ENCODE measurements around the gene PROSER3.

PROSER3 gene

DNA sequence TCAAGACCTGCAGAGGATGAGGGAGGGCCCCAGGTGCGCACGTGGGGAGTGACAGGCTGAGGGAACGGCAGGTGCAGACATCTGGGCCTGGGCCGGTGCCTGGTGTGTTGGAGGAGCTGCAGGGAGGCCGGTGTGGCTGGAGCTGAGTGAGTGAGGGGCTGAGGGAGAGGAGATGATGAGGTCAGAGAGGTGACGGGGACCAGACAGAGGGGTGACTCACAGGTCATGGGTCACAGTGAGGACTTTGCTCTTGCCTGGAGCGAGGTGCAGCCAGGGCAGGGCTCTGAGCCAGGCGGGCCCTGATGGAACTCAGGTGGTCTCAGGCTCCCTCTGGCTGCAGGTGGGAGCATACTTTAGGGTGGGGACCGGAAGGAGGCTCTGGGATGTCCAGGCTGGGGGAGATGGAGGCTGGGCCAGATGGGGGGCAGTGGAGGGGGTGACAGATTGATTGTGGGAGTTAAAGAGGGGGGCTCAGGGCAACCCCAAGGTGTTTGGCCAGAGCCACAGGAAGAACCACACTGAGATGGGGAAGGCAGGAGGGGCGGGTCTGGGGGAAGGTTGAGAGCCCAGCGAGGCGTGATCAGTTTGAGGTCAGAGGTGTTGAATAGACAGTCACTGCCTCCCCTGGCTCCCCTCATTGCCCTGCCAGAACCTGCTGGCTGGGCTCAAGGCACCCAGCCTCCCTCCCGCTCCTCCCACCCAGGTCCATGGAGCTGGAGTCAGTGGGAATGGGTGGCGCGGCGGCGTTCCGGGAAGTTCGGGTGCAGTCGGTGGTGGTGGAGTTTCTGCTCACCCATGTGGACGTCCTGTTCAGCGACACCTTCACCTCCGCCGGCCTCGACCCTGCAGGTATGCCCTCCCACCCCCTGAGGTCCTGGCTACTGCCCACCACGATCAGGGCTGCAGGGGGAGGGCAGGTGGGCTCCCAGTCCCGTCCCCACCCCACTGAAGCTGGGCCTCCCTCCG, 25.8 kb downstream of the PROSER3 start:
- Histone ChIP-seq H3K9me3 (no peaks in the 10 kb centered on the region), H3K4me3 (no peak overlapping the region), H3K27ac (no peak overlapping the region), H3K4me1 (no peaks in the 10 kb centered on the region), H3K27me3 (no peaks in the 10 kb centered on the region), H3K36me3 (peaks cover 27 to 94% (median 45%) of the 10 kb centered on the region in 3 donors)
- intact Hi-C loops (cut with DNase I; ENCODE audit: low total_unique reads) = no loop called here
- DNase-seq = no peak
- TF ChIP-seq, protein P1, sequence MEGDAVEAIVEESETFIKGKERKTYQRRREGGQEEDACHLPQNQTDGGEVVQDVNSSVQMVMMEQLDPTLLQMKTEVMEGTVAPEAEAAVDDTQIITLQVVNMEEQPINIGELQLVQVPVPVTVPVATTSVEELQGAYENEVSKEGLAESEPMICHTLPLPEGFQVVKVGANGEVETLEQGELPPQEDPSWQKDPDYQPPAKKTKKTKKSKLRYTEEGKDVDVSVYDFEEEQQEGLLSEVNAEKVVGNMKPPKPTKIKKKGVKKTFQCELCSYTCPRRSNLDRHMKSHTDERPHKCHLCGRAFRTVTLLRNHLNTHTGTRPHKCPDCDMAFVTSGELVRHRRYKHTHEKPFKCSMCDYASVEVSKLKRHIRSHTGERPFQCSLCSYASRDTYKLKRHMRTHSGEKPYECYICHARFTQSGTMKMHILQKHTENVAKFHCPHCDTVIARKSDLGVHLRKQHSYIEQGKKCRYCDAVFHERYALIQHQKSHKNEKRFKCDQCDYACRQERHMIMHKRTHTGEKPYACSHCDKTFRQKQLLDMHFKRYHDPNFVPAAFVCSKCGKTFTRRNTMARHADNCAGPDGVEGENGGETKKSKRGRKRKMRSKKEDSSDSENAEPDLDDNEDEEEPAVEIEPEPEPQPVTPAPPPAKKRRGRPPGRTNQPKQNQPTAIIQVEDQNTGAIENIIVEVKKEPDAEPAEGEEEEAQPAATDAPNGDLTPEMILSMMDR (IDR thresholded peaks at IDR 0.05) = no peak

DNA sequence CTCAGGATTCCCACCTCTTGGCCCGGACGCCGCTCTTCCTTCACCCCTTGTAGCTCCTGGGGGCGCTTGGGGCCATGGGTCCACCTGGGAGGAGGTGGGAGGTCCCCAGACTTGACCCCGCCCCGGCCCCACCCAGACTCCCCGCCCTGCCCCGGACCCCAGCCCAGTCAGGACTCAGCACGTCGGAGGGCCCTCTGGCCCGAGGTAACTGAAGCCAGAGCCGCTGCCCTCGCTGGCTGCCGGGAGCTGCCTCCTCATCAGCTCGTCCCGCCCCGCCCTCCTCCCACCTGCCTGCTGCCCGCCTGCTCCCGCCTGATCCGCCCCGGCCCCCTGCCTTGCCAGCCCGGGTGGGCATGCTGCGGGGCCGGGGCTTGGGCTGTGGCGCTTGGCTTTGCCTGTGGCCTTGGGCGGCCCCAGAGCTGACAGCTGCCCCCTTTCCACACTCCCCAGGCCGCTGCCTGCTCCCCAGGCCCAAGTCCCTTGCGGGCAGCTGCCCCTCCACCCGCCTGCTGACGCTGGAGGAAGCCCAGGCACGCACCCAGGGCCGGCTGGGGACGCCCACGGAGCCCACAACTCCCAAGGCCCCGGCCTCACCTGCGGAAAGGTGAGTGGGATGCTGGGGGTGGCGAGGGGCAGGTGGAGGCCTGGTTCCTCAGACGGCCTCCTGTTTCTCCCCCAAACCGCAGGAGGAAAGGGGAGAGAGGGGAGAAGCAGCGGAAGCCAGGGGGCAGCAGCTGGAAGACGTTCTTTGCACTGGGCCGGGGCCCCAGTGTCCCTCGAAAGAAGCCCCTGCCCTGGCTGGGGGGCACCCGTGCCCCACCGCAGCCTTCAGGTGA, 26.7 kb downstream of the PROSER3 start:
- intact Hi-C loops (cut with DNase I; ENCODE audit: low total_unique reads) = no loop called here

DNA sequence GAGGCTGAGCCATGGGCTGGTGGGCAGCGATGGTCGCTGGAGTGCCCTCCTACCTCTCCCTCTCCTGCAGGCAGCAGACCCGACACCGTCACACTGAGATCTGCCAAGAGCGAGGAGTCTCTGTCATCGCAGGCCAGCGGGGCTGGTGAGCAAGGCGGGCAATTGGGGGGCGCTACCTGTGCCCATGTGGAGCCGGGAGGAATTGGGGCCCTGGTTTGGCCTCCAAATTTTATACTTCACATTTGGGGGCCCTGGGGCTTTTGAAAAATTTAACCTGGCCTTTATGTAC, 27.3 kb downstream of the PROSER3 start:
- no peaks in the 10 kb centered on the region for H3K4me1 ChIP-seq
- no peak overlapping the region for H3K4me3 ChIP-seq
- H3K9me3 ChIP-seq = no peaks in the 10 kb centered on the region
- TF ChIP-seq, protein P1 (IDR thresholded peaks at IDR 0.05) = no peak
- H3K27ac ChIP-seq = no peak overlapping the region
- no peak for DNase-seq
- peaks cover 21 to 79% (median 38%) of the 10 kb centered on the region in 3 donors for H3K36me3 ChIP-seq
- H3K27me3 ChIP-seq = no peaks in the 10 kb centered on the region
- intact Hi-C loops (cut with DNase I; ENCODE audit: low total_unique reads) = no loop called here

More for the DNA sequence above, 26.7 kb downstream of the PROSER3 start:
- no peak overlapping the region for H3K4me3 ChIP-seq
- no peaks in the 10 kb centered on the region for H3K27me3 ChIP-seq
- no peak for DNase-seq
- H3K9me3 ChIP-seq = no peaks in the 10 kb centered on the region
- TF ChIP-seq, protein P1 (IDR thresholded peaks at IDR 0.05) = no peak
- H3K4me1 ChIP-seq = no peaks in the 10 kb centered on the region
- H3K27ac ChIP-seq = no peak overlapping the region
- peaks cover 27 to 85% (median 42%) of the 10 kb centered on the region in 3 donors for H3K36me3 ChIP-seq

DNA sequence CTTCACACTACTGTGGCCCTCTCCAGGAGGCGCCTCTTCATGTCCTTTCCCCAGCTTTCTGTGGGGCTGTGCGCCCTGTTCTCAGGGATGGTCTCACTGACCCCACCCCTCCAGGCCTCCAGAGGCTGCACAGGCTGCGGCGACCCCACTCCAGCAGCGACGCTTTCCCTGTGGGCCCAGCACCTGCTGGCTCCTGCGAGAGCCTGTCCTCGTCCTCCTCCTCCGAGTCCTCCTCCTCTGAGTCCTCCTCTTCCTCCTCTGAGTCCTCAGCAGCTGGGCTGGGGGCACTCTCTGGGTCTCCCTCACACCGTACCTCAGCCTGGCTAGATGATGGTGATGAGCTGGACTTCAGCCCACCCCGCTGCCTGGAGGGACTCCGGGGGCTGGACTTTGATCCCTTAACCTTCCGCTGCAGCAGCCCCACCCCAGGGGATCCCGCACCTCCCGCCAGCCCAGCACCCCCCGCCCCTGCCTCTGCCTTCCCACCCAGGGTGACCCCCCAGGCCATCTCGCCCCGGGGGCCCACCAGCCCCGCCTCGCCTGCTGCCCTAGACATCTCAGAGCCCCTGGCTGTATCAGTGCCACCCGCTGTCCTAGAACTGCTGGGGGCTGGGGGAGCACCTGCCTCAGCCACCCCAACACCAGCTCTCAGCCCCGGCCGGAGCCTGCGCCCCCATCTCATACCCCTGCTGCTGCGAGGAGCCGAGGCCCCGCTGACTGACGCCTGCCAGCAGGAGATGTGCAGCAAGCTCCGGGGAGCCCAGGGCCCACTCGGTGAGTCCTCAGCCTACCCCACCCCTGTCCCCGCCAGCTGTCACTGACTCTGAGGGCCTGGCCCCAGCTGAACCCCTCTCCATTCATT, 28.6 kb downstream of the PROSER3 start:
- DNase-seq = no peak
- intact Hi-C loops (cut with DNase I; ENCODE audit: low total_unique reads) = no loop called here
- no peaks in the 10 kb centered on the region for H3K4me1 ChIP-seq
- no peak overlapping the region for H3K27ac ChIP-seq
- peaks cover 12 to 67% (median 26%) of the 10 kb centered on the region in 3 donors for H3K36me3 ChIP-seq
- H3K9me3 ChIP-seq = no peaks in the 10 kb centered on the region
- TF ChIP-seq, protein P1 (IDR thresholded peaks at IDR 0.05) = no peak
- no peak overlapping the region for H3K4me3 ChIP-seq
- no peaks in the 10 kb centered on the region for H3K27me3 ChIP-seq

DNA sequence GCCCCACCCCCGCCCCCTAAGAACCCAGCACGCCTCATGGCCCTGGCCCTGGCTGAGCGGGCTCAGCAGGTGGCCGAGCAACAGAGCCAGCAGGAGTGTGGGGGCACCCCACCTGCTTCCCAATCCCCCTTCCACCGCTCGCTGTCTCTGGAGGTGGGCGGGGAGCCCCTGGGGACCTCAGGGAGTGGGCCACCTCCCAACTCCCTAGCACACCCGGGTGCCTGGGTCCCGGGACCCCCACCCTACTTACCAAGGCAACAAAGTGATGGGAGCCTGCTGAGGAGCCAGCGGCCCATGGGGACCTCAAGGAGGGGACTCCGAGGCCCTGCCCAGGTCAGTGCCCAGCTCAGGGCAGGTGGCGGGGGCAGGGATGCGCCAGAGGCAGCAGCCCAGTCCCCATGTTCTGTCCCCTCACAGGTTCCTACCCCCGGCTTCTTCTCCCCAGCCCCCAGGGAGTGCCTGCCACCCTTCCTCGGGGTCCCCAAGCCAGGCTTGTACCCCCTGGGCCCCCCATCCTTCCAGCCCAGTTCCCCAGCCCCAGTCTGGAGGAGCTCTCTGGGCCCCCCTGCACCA, 29.3 kb downstream of the PROSER3 start:
- H3K4me3 ChIP-seq = no peak overlapping the region
- TF ChIP-seq, protein P1 (IDR thresholded peaks at IDR 0.05) = no peak
- DNase-seq = no peak
- H3K27ac ChIP-seq = no peak overlapping the region
- H3K27me3 ChIP-seq = no peaks in the 10 kb centered on the region
- no peaks in the 10 kb centered on the region for H3K4me1 ChIP-seq
- H3K9me3 ChIP-seq = no peaks in the 10 kb centered on the region
- H3K36me3 ChIP-seq = peaks cover 8 to 59% (median 20%) of the 10 kb centered on the region in 3 donors
- intact Hi-C loops (cut with DNase I; ENCODE audit: low total_unique reads) = no loop called here

All from tibial artery (tissue), 4 donors.